Gastrocnemius medialis (tissue), 4 donors: Measurements from ENCODE around the gene TINCR.

Source experiments
- POLR2A ChIP-seq, 2 donors: fragments of 450-650 bp; IDR thresholded peaks; one replicate each; pipeline ENCODE4 v1.6.1; 2017; ENCODE audit warnings: antibody characterized with exemption in 2 of 2, mild to moderate bottlenecking in 2 of 2, moderate library complexity in 2 of 2
- TF ChIP-seq, protein P1 (sequence below), 5 experiments: fragments of 450-650 bp in 3 of 5; fragments of 200-600 bp in 2 of 5; sonication (generic) in 2 of 5; IDR thresholded peaks in 4 of 5; conservative IDR thresholded peaks in 1 of 5; 1 replicate in 4 of 5; 2 replicates in 1 of 5; pipeline ENCODE4 v1.5.1; 2016 to 2019; ENCODE audit warnings: antibody characterized with exemption in 5 of 5, mild to moderate bottlenecking in 3 of 5, moderate library complexity in 3 of 5

DNA sequence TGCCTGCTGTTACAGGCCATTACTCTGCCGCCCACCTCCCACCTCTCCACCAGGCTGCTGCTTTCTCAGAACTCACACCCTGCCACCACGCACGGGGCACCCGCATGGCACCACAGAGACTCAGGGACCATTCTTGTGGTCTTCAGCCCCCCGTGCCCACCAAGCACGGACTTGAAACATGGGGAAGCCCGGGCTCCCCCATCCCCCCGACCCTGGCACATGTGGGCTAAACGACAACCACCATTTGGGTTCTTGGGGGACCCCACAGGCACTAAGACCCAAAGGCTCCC, 23.1 kb upstream of the TINCR start:
- TF ChIP-seq, protein P1, sequence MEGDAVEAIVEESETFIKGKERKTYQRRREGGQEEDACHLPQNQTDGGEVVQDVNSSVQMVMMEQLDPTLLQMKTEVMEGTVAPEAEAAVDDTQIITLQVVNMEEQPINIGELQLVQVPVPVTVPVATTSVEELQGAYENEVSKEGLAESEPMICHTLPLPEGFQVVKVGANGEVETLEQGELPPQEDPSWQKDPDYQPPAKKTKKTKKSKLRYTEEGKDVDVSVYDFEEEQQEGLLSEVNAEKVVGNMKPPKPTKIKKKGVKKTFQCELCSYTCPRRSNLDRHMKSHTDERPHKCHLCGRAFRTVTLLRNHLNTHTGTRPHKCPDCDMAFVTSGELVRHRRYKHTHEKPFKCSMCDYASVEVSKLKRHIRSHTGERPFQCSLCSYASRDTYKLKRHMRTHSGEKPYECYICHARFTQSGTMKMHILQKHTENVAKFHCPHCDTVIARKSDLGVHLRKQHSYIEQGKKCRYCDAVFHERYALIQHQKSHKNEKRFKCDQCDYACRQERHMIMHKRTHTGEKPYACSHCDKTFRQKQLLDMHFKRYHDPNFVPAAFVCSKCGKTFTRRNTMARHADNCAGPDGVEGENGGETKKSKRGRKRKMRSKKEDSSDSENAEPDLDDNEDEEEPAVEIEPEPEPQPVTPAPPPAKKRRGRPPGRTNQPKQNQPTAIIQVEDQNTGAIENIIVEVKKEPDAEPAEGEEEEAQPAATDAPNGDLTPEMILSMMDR (IDR thresholded peaks at IDR 0.05 in 4 of 5, conservative IDR thresholded peaks at IDR 0.05 in 1 of 5) = no peak
- no peak for TF ChIP-seq POLR2A (IDR thresholded peaks at IDR 0.05)
